Activated CD4-positive, alpha-beta memory T cell treated with anti-CD3 and anti-CD28 coated beads, Interleukin-2, amount 10 ng/mL, durations not matched to agents 7 days and 5 days (primary cell): Measurements from ENCODE around the gene POLD2. TPM values are rescaled to one million over a fixed set of nuclear protein-coding genes. Genes with fewer than 3 reads are reported as not detected.

ENCODE experiments used
- CTCF ChIA-PET: fragments of 350-600 bp; sonication (Branson Sonifier 250); formaldehyde crosslinking; loops from one replicate; lab custom pipeline; 2021; ENCODE audit warnings: antibody characterized with exemption, inconsistent platforms; lab: Charles Lee
- POLR2A ChIA-PET: fragments of 350-600 bp; sonication (Branson Sonifier 250); formaldehyde crosslinking; loops from one replicate; lab custom pipeline; 2021; ENCODE audit warnings: antibody characterized with exemption; lab: Charles Lee
- DNase-seq: peaks from one replicate; pipeline ENCODE4 v3.0.0-alpha.2; 2020
- H3K27ac Mint-ChIP-seq: one replicate; pipeline ENCODE4 v1.8.0; 2021; ENCODE audit warnings: mild to moderate bottlenecking, mixed read lengths
- H3K27me3 Mint-ChIP-seq: one replicate; pipeline ENCODE4 v1.8.0; 2021; ENCODE audit warnings: mixed read lengths
- H3K36me3 Mint-ChIP-seq: one replicate; pipeline ENCODE4 v1.8.0; 2021; ENCODE audit warnings: low read depth, mixed read lengths
- H3K4me1 Mint-ChIP-seq: one replicate; pipeline ENCODE4 v1.8.0; 2021; ENCODE audit warnings: mixed read lengths
- H3K4me3 Mint-ChIP-seq: one replicate; pipeline ENCODE4 v1.8.0; 2021; ENCODE audit warnings: mild to moderate bottlenecking, mixed read lengths
- H3K9me3 Mint-ChIP-seq: one replicate; pipeline ENCODE4 v1.8.0; 2021; ENCODE audit warnings: mixed read lengths
- total RNA-seq, 2 experiments: library from RNA; stranded (reverse); gene quantifications; one replicate each; pipeline ENCODE4 v1.2.3, GENCODE V29; 2021

POLD2 gene
- total RNA-seq, 2 experiments from 2014 or later: 82.3 to 84.6 TPM

- H3K9me3 Mint-ChIP-seq: no peaks in the 10 kb centered on the region
- H3K27ac Mint-ChIP-seq: no peak overlapping the region
Observed at GRCh38 chr7:44074349-44074695, 49.0 kb downstream of the POLD2 start.

GRCh38 chr7:44073664-44074348 is 49.5 kb downstream of the POLD2 start:
- Mint-ChIP-seq H3K27me3 (no peaks in the 10 kb centered on the region), H3K4me1 (peaks cover 18% of the 10 kb centered on the region), H3K36me3 (peaks cover 48% of the 10 kb centered on the region), H3K27ac (peak overlapping the region; percentile 31), H3K9me3 (no peaks in the 10 kb centered on the region), H3K4me3 (no peak overlapping the region)
- peak; percentile 41 for DNase-seq
- ChIA-PET CTCF (no interaction called here), POLR2A (interaction anchor here (0.6 to 1.7 kb wide), 2 partner anchors 7 to 142 kb away, joined by 3 to 12 read pairs; no protein-coding TSS in a partner anchor)

More at GRCh38 chr7:44074349-44074695, 49.0 kb downstream of the POLD2 start:
- H3K36me3 Mint-ChIP-seq: peaks cover 52% of the 10 kb centered on the region
- POLR2A ChIA-PET: no interaction called here
- DNase-seq: no peak
- H3K4me3 Mint-ChIP-seq: no peak overlapping the region
- no peaks in the 10 kb centered on the region for H3K27me3 Mint-ChIP-seq
- peaks cover 21% of the 10 kb centered on the region for H3K4me1 Mint-ChIP-seq
- CTCF ChIA-PET: no interaction called here

- no peak overlapping the region for H3K27ac Mint-ChIP-seq
- CTCF ChIA-PET: no interaction called here
- peaks cover 9% of the 10 kb centered on the region for H3K4me1 Mint-ChIP-seq
- peak; percentile 41 for DNase-seq
- H3K9me3 Mint-ChIP-seq: no peaks in the 10 kb centered on the region
- H3K36me3 Mint-ChIP-seq: peaks cover 37% of the 10 kb centered on the region
- H3K27me3 Mint-ChIP-seq: no peaks in the 10 kb centered on the region
- POLR2A ChIA-PET: interaction anchor here (0.8 to 1.7 kb wide), 3 partner anchors 9 to 250 kb away, joined by 3 to 12 read pairs (median 5); partner anchors contain the start of gene DBNL
- H3K4me3 Mint-ChIP-seq: no peak overlapping the region
Observed at GRCh38 chr7:44072364-44073231, 50.8 kb downstream of the POLD2 start.

GRCh38 chr7:44071726-44072363 is 51.5 kb downstream of the POLD2 start:
- no peak for DNase-seq
- Mint-ChIP-seq H3K36me3 (peaks cover 30% of the 10 kb centered on the region), H3K9me3 (no peaks in the 10 kb centered on the region), H3K4me3 (no peak overlapping the region), H3K4me1 (peaks cover 8% of the 10 kb centered on the region), H3K27ac (no peak overlapping the region), H3K27me3 (no peaks in the 10 kb centered on the region)
- ChIA-PET POLR2A (interaction anchor here (0.8 to 1.7 kb wide), 4 partner anchors 9 to 251 kb away, joined by 3 to 12 read pairs (median 4); partner anchors contain the start of gene DBNL), CTCF (no interaction called here)

- DNase-seq: no peak
- Mint-ChIP-seq H3K4me3 (no peak overlapping the region), H3K36me3 (peaks cover 10% of the 10 kb centered on the region), H3K9me3 (no peaks in the 10 kb centered on the region), H3K27me3 (no peaks in the 10 kb centered on the region), H3K4me1 (peaks cover 12% of the 10 kb centered on the region), H3K27ac (no peak overlapping the region)
- ChIA-PET CTCF (no interaction called here), POLR2A (interaction anchor here (1.2 to 6.6 kb wide), 9 partner anchors 8 to 387 kb away, joined by 3 to 73 read pairs (median 4); partner anchors contain the start of gene DBNL)
Observed at GRCh38 chr7:44068054-44068453, 55.3 kb downstream of the POLD2 start.

GRCh38 chr7:44067064-44067951 is 56.0 kb downstream of the POLD2 start:
- H3K4me1 Mint-ChIP-seq: peaks cover 11% of the 10 kb centered on the region
- POLR2A ChIA-PET: interaction anchor here (1.2 to 6.6 kb wide), 10 partner anchors 9 to 388 kb away, joined by 3 to 73 read pairs (median 4); partner anchors contain the start of gene DBNL
- no peaks in the 10 kb centered on the region for H3K27me3 Mint-ChIP-seq
- CTCF ChIA-PET: no interaction called here
- no peak overlapping the region for H3K4me3 Mint-ChIP-seq
- peaks cover 6% of the 10 kb centered on the region for H3K36me3 Mint-ChIP-seq
- H3K9me3 Mint-ChIP-seq: no peaks in the 10 kb centered on the region
- DNase-seq: no peak
- no peak overlapping the region for H3K27ac Mint-ChIP-seq

- Mint-ChIP-seq H3K36me3 (peaks cover 6% of the 10 kb centered on the region), H3K27me3 (no peaks in the 10 kb centered on the region), H3K27ac (no peak overlapping the region), H3K9me3 (no peaks in the 10 kb centered on the region), H3K4me1 (peaks cover 6% of the 10 kb centered on the region), H3K4me3 (no peak overlapping the region)
- no peak for DNase-seq
- ChIA-PET CTCF (no interaction called here), POLR2A (interaction anchor here (1.6 to 6.6 kb wide), 5 partner anchors 10 to 20 kb away, joined by 4 to 73 read pairs (median 23); partner anchors contain the start of gene DBNL)
Observed at GRCh38 chr7:44066494-44067063, 56.8 kb downstream of the POLD2 start.

- Mint-ChIP-seq H3K36me3 (peaks cover 10% of the 10 kb centered on the region), H3K4me3 (no peak overlapping the region), H3K4me1 (peaks cover 6% of the 10 kb centered on the region), H3K27me3 (no peaks in the 10 kb centered on the region), H3K9me3 (no peaks in the 10 kb centered on the region), H3K27ac (no peak overlapping the region)
- POLR2A ChIA-PET: interaction anchor here (1.6 to 6.6 kb wide), 4 partner anchors 10 to 20 kb away, joined by 4 to 73 read pairs (median 32); partner anchors contain the start of gene DBNL
- no peak for DNase-seq
- CTCF ChIA-PET: no interaction called here
Observed at GRCh38 chr7:44066111-44066460, 57.3 kb downstream of the POLD2 start.

- no peak within 1 kb of the TSS for H3K27ac Mint-ChIP-seq
- no peak for DNase-seq
- no peak within 1 kb of the TSS for H3K4me3 Mint-ChIP-seq
- H3K4me1 Mint-ChIP-seq: peaks cover 6% of the 10 kb centered on the region
- no peaks in the 10 kb centered on the region for H3K27me3 Mint-ChIP-seq
- POLR2A ChIA-PET: interaction anchor here (1.0 to 6.6 kb wide), 6 partner anchors 10 to 19 kb away, joined by 3 to 73 read pairs (median 8); partner anchors contain the start of gene DBNL
- CTCF ChIA-PET: no interaction called here
- peaks cover 12% of the 10 kb centered on the region for H3K36me3 Mint-ChIP-seq
- H3K9me3 Mint-ChIP-seq: no peaks in the 10 kb centered on the region
Observed at GRCh38 chr7:44065431-44066110, 57.8 kb downstream of the POLD2 start, which contains the start of gene PGAM2. Gene PGAM2 (minus strand): TSS chr7:44065567. CDS start chr7:44065529, 38 bp downstream.

GRCh38 chr7:44064791-44065430 is 58.4 kb downstream of the POLD2 start:
- DNase-seq: no peak
- Mint-ChIP-seq H3K4me3 (no peak overlapping the region), H3K27me3 (no peaks in the 10 kb centered on the region), H3K9me3 (no peaks in the 10 kb centered on the region), H3K4me1 (peaks cover 6% of the 10 kb centered on the region), H3K36me3 (peaks cover 18% of the 10 kb centered on the region), H3K27ac (no peak overlapping the region)
- POLR2A ChIA-PET: interaction anchor here (1.0 to 6.6 kb wide), 6 partner anchors 11 to 425 kb away, joined by 3 to 73 read pairs (median 8); partner anchors contain the start of genes DBNL and NUDCD3
- CTCF ChIA-PET: no interaction called here
